ENCODE data around the gene POLR2J.

POLR2J gene

DNA sequence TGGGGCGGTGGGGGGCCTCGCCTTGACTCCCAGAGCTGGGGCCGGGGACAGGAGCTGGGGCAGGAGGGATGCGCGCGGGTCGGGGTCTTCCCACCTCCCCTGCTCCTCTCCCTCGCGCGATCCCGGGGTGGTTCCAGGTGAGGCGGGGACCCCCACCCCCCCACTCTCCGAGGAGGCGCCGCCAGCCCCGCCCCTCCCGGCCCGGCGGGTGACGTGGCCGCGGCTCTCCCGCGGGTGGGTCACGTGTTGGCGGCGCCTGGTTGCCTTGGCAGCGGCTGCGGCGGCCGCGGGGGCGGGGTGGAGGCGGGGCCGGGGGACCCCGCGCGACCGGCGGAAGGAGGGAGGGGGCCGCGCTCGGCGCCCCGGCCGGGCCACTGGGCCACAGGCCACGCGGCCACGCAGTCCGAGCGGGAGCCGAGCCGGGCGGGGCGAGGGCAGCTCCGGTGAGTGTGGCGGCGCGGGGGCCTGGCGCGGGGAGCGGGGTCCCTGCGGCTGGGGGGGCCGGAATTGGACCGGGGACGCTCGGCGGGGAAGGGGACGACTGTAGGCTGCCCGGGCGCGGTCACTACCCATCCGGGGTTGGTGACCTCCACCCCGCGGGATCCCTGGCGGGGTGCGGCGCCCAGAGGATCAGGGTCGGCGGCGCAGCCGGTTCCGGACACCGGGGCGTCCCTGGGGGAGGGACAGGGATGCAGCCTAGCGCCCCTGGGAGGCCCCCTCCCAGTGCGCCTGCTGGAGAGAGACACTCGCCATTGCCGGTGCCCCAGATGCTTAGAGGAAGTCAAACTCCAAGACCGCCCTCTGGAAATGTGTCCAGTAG lies 45.3 kb downstream of the POLR2J start, which contains the start of gene ORAI2:
ORAI2 (plus strand) TSS at position 357 of the 820 bp plus-strand sequence. CDS start 5,382 bp downstream, outside the sequence.
- DNase-seq: peak; percentile 86

DNA sequence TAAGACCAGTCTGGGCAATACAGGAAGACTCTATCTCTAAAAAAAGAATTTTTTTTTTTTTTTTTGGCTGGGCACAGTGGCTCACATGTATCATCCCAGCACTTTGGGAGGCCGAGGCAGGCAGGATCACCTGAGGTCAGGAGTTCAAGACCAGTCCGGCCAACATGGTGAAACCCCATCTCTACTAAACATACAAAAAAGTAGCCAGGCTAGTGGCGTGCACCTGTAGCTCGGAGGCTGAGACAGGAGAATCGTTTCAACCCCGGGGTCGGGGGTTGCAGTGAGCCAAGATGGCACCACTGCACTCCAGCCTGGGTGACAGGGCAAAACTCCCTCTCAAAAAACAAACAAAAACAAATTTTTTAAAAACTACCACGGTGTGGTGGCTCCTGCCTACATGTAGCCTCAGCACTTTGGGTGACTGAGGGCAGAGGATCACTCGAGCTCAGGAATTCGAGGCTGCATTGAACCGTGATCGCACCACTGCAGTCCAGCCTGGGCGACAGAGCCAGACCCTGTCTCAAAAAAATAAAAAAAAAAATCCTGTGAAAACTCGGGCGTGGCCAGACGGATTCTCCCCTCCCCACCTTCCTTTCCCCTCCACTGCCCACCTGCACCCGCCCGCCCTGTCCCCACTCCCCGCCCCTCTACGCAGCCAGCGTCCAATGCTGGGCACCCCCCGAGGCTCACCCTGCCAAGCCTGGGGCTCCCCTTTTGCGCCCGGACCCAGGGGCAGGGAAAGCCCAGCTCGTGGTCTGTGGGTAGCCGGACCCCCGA lies 46.1 kb downstream of the POLR2J start:
- peak; percentile 17 for DNase-seq

DNA sequence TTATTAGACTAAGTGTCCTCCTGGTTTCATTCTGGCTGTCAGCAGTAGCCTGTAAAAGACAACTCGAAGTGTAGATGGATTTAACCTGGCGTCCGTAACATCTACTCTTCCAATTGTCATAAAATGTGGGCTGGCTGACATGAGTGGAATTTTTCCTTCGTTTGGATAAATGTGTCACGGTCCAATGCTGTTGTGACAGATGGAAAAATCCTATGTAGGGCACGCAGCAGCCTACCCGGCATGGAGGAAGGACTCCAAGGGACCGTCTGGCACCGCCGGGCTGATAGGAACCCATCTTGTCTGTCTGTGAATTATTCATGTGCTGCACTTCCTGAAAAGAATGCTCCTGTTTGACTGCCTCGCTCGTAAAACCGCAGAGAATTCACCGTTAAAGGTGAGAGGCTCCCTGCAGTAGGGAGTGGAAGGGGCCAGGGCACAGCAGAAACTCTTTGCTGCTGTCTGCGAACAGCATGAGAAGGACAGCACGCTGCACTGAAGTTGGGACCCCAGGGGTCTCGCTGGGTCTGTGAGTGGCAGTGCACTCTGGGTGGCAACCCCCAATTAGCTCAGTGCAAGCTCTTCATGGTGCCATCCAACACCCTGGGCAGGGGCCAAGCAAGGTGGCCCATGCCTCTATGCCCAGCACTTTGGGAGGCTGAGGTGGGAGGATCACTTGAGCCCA lies 47.0 kb downstream of the POLR2J start:
- DNase-seq: peak; percentile 86

DNA sequence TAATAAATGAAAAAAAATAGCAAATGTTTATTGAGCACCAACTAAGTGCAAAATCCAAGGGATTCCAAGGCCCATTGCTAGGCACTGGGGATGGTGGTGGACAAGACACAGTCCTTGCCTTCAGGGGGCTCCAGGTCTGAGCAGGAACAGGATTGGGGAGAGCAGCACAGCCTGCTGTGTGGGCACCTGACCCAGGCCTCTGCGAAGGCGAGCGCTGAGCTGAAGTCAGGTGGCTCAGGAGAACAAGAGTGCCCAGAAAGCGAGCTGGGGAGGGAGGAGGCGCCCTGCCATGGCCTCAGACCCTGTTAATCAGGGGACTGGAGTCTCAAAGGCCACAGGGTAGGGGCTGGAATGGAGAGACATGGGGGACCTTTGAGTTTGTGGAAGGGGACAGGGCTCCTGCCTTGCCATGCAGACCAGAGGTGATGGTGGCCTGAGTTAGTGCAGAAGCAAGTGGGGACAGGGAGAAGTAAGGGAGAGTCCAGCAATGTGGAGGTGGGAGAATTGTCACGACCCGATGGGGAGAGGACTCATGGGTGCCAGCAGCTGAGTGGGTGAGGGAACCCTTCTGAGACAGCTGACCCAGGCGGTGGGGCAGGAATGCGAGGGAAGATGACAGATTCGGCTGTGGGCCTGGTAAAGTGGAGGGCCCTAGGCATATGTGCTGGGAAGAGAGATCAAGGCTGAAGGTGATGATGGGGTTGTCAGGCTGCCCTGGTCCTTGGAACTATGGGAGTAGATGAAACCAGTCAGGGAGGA lies 49.4 kb downstream of the POLR2J start:
- DNase-seq: no peak

DNA sequence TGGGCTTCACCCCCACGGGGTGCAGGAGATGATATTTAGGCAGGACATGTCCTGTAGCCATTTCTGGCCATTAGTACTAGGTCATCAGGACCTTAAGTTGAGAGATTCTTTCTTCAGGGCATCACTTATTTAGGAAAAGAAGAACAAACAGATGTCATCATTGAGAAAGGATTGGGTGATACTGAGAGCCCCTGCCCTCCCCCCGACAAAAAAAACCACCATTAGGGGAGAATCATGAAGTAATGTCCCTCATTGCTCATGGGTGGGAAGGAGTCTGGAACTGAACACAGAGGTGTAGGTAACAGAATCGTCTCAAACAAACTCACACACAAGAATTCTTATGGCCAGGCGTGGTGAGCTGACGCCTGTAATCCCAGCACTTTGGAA lies 51.7 kb downstream of the POLR2J start:
- peak; percentile 22 for DNase-seq

DNA sequence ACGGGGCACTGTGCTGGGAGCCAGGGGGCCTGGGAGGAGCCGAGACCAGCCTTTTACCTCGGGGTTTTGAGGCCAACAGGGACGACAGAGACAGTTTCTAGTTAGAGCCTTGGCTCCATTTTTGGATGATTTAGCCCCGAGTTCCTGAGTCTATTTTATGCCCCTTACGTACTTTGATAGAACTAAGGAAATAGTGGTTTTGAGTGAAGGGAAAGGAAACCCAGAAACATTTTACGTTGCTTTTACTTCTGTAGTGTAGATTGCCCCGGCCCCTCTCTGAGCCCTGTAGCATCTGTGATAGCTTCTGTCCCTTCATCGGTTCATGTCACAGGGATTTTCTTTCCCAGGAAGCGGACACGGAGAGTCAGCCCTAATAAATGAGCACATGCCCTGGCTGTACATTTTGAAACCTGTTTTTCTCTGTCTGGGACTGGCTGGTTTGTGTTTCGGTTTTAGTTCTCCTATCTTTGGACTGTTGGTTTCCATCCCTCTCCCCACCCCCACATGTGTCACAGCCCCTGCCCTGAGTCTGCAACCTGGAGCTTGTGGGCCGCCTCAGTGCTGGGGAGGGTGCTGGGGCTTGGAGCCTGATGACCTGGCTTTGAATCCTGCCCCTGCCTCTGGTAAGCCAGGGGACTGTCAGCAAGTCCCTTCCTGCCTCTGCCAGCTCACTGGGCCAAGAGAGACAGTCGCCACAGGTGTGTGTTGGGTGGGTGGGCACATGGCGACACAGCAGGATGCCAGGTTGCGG lies 52.3 kb downstream of the POLR2J start:
- peak; percentile 83 for DNase-seq

DNA sequence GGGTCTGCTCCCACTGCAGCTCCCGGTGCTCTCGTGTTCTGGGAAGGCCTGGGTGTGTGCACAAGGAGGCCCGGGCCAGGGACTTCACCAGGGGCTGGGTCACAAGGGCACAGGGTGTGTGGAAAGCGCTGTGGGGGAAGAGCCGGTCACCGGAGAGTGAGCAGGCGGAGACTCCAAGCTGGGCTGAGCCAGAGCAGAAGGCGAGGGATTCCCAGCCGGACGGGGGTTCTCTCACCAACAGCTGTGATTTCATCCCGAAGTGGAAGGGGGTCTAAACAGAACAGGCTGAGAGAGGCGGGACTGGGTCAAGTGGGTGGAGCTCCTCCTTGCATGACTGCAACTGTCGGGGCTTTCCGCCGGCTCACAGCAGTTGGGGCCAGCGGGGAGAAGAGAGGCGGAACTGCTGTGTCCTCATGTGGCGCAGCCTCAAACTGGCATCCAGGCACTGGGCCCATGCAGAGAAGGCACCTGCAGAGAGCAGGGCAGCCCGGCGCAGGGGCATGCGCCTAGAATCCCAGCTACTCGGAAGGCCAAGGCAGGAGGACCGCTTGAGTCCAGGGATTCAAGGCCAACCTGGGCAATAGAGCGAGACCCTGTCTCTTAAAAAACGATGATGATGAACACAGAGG lies 53.0 kb downstream of the POLR2J start:
- DNase-seq: peak; percentile 90

DNA sequence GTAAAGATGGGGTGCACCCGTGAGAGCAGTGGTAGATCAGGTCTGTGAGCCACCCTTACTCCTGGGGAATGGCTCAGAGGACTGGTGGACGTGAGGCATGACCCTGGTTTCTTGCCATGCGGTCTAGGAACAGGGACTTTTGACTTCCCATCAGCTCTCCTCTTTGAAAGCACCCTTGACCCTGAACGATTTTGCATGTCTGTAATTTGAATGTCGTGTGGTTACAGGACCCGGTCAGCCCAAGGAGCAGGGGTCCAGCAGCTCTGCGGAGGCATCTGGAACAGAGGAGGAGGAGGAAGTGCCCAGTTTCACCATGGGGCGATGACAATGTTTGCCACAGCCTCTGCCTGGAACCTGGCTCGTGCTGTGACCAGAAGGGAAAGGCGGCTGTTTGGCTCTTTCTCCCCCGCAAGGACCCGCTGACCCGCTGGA lies 53.9 kb downstream of the POLR2J start:
- no peak for DNase-seq

DNA sequence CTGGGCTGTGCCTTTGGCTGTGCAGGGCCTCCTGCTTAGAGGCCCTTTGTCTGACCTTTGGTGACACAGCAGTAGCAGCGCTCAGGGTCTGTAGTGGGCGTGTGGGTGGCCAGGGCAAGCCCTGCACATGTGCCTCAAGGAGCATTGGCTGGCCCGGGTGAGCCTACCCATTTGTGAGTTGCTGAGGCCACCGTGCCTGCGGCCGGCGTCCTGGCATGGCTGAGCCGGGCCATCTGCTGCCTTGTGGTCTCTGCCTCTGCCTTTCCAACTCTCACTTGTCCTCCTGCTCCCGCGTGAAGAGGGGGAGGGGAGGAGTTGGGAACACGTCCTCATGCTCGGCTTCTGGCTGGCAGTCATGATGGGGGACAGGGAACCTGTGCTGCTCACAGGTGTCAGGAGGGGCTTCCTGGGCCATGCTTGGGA lies 54.6 kb downstream of the POLR2J start:
- no peak for DNase-seq
